Stimulated activated naive CD8-positive, alpha-beta T cell treated with anti-CD3 and anti-CD28 coated beads, Interleukin-15, Interleukin-2, amounts not matched to agents 100 ng/mL and 50 ng/mL, for 24 hours (primary cell): ENCODE results near the gene MAGEA1.
"Not testable (repeated sequence)": the region's sequence is repeated elsewhere in the genome, so short reads cannot be mapped to it uniquely, and the experiment has no call there.

ENCODE experiments used
- H3K27ac Mint-ChIP-seq: one replicate; pipeline ENCODE4 v1.8.0; 2021; ENCODE audit warnings: mild to moderate bottlenecking, mixed read lengths
- H3K27me3 Mint-ChIP-seq: one replicate; pipeline ENCODE4 v1.8.0; 2021; ENCODE audit warnings: mixed read lengths
- H3K36me3 Mint-ChIP-seq: one replicate; pipeline ENCODE4 v1.8.0; 2021; ENCODE audit warnings: low read depth, mixed read lengths
- H3K4me1 Mint-ChIP-seq: one replicate; pipeline ENCODE4 v1.8.0; 2021; ENCODE audit warnings: low read depth, mixed read lengths
- H3K4me3 Mint-ChIP-seq: one replicate; pipeline ENCODE4 v1.8.0; 2021; ENCODE audit warnings: mild to moderate bottlenecking, mixed read lengths
- H3K9me3 Mint-ChIP-seq: one replicate; pipeline ENCODE4 v1.8.0; 2021; ENCODE audit warnings: mixed read lengths

The MAGEA1 gene, protein sequence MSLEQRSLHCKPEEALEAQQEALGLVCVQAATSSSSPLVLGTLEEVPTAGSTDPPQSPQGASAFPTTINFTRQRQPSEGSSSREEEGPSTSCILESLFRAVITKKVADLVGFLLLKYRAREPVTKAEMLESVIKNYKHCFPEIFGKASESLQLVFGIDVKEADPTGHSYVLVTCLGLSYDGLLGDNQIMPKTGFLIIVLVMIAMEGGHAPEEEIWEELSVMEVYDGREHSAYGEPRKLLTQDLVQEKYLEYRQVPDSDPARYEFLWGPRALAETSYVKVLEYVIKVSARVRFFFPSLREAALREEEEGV

DNA sequence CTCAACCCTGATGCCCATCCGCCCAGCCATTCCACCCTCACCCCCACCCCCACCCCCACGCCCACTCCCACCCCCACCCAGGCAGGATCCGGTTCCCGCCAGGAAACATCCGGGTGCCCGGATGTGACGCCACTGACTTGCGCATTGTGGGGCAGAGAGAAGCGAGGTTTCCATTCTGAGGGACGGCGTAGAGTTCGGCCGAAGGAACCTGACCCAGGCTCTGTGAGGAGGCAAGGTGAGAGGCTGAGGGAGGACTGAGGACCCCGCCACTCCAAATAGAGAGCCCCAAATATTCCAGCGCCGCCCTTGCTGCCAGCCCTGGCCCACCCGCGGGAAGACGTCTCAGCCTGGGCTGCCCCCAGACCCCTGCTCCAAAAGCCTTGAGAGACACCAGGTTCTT, at the start of gene MAGEA1:
MAGEA1 (plus strand) TSS at position 154 of the 400 bp plus-strand sequence. CDS start 3,106 bp downstream, outside the sequence.
- Mint-ChIP-seq H3K27ac (no peak within 1 kb of the TSS), H3K9me3 (no peaks in the 10 kb centered on the region)

DNA sequence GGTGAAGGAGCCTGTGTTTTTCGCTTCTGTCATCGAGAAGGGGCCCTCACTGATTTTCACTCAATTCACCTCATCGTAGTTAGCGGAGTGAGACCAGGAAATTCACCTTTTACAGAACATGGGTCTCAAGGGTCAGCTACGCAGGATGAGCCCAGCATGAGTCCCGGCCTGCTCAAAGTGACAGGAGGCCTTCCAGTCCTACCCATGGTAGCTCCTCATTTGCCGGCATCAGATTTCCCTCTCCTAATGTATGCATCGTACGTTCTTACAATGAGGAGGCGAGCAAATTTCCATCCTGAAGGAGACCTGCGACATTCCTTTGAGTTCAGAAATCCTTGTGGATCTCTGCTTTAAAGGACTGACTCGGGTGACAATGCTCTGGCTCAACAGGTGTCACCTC, 46.2 kb upstream of the MAGEA1 start:
- H3K4me3 Mint-ChIP-seq, H3K36me3 Mint-ChIP-seq, H3K4me1 Mint-ChIP-seq, H3K27ac Mint-ChIP-seq, H3K9me3 Mint-ChIP-seq, H3K27me3 Mint-ChIP-seq: not testable (repeated sequence)

More for the DNA sequence above, at the start of gene MAGEA1:
- no peaks in the 10 kb centered on the region for H3K36me3 Mint-ChIP-seq
- H3K4me3 Mint-ChIP-seq, result no peak within 1 kb of the TSS
- H3K27me3 Mint-ChIP-seq, result peaks cover 5% of the 10 kb centered on the region
- H3K4me1 Mint-ChIP-seq, result no peaks in the 10 kb centered on the region

DNA sequence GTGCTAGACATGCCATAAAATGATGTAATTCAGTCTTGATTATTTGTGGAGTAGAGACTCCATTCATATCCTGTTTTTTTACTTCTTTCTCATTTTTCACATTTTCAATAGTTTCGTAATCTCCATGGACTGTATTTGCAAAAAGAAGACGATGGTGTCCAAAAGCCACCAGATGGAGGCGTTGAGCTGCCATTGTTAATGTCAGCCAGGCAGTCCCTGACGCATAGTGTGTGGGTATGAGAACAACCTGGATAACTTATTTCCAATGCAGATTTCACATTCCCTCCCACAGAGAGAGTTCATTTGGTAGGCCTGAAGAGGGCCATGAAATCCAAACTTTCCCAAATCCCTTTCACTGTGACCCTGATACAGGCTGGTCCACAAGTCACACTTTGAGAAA, 40.0 kb upstream of the MAGEA1 start:
- H3K9me3 Mint-ChIP-seq, H3K36me3 Mint-ChIP-seq, H3K4me1 Mint-ChIP-seq, H3K4me3 Mint-ChIP-seq, H3K27ac Mint-ChIP-seq, H3K27me3 Mint-ChIP-seq: not testable (repeated sequence)

DNA sequence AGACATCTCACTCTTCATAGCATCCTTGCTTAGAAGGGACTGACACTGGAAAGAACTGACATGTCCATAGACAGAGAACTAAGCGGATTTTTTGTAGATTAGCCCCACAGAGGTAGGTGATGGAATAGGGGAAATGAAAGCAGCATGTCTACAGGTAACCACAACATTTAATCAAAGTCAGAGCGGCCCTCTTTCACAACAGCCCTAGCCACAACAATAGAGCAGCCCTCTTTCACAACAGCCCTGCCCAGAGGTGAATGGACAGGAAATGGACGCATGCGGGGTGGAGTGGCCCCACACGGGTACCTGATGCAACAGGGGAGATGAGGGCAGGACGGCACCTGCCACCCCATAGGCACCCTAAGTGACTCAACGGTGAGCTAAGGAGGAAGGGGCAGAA, 32.8 kb upstream of the MAGEA1 start:
- not testable (repeated sequence) for H3K36me3 Mint-ChIP-seq, H3K9me3 Mint-ChIP-seq, H3K4me3 Mint-ChIP-seq, H3K27me3 Mint-ChIP-seq, H3K4me1 Mint-ChIP-seq, H3K27ac Mint-ChIP-seq

- no peak overlapping the region for H3K27ac Mint-ChIP-seq
- H3K27me3 Mint-ChIP-seq, result peaks cover 3% of the 10 kb centered on the region
- H3K4me1 Mint-ChIP-seq, result no peaks in the 10 kb centered on the region
- H3K4me3 Mint-ChIP-seq, result no peak overlapping the region
- H3K9me3 Mint-ChIP-seq, result no peaks in the 10 kb centered on the region
- no peaks in the 10 kb centered on the region for H3K36me3 Mint-ChIP-seq
Observed at GRCh38 chrX:153153516-153153915, 25.6 kb upstream of the MAGEA1 start.

- H3K27ac Mint-ChIP-seq, result no peak overlapping the region
- no peak overlapping the region for H3K4me3 Mint-ChIP-seq
- no peaks in the 10 kb centered on the region for H3K4me1 Mint-ChIP-seq
- peaks cover 3% of the 10 kb centered on the region for H3K27me3 Mint-ChIP-seq
- no peaks in the 10 kb centered on the region for H3K9me3 Mint-ChIP-seq
- no peaks in the 10 kb centered on the region for H3K36me3 Mint-ChIP-seq
Observed at GRCh38 chrX:153157450-153157849, 21.6 kb upstream of the MAGEA1 start.

GRCh38 chrX:153158319-153158718, 20.8 kb upstream of the MAGEA1 start:
- Mint-ChIP-seq H3K9me3 (no peaks in the 10 kb centered on the region), H3K36me3 (no peaks in the 10 kb centered on the region), H3K27me3 (peaks cover 3% of the 10 kb centered on the region), H3K4me3 (no peak overlapping the region), H3K4me1 (no peaks in the 10 kb centered on the region), H3K27ac (no peak overlapping the region)

DNA sequence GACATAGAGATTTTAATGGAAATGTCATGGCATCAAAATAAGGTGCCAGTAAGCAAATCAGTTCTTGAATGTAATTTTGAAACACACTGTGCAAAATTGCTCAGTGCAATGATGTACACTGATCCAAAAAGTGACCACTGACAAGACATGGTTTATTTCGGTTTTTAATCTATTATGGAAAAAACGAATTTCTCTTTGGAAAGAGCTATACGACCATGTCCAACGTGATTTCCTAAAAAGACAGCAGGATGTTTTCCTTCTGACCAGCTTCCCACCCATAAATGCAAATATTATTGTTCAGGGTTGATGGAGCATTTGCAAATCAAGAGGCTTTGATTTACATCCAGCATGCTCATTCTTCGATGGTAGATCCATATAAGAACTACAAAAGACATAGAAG, 17.1 kb upstream of the MAGEA1 start:
- Mint-ChIP-seq H3K4me3 (no peak overlapping the region), H3K4me1 (no peaks in the 10 kb centered on the region), H3K9me3 (no peaks in the 10 kb centered on the region), H3K27me3 (no peaks in the 10 kb centered on the region), H3K36me3 (no peaks in the 10 kb centered on the region), H3K27ac (no peak overlapping the region)

- no peak overlapping the region for H3K27ac Mint-ChIP-seq
- H3K4me3 Mint-ChIP-seq, result no peak overlapping the region
- H3K27me3 Mint-ChIP-seq, result peaks cover 3% of the 10 kb centered on the region
- H3K36me3 Mint-ChIP-seq, result no peaks in the 10 kb centered on the region
- no peaks in the 10 kb centered on the region for H3K9me3 Mint-ChIP-seq
- no peaks in the 10 kb centered on the region for H3K4me1 Mint-ChIP-seq
Observed at GRCh38 chrX:153164733-153165132, 14.4 kb upstream of the MAGEA1 start.

GRCh38 chrX:153168423-153168822, 10.7 kb upstream of the MAGEA1 start:
- H3K4me1 Mint-ChIP-seq, H3K27ac Mint-ChIP-seq, H3K36me3 Mint-ChIP-seq, H3K4me3 Mint-ChIP-seq, H3K27me3 Mint-ChIP-seq, H3K9me3 Mint-ChIP-seq: not testable (repeated sequence)

DNA sequence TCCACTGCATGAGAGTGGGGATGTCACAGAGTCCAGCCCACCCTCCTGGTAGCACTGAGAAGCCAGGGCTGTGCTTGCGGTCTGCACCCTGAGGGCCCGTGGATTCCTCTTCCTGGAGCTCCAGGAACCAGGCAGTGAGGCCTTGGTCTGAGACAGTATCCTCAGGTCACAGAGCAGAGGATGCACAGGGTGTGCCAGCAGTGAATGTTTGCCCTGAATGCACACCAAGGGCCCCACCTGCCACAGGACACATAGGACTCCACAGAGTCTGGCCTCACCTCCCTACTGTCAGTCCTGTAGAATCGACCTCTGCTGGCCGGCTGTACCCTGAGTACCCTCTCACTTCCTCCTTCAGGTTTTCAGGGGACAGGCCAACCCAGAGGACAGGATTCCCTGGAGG, 2.7 kb downstream of the MAGEA1 start:
- Mint-ChIP-seq H3K27me3 (peaks cover 6% of the 10 kb centered on the region), H3K4me3 (no peak overlapping the region), H3K27ac (no peak overlapping the region), H3K9me3 (no peaks in the 10 kb centered on the region), H3K36me3 (no peaks in the 10 kb centered on the region), H3K4me1 (no peaks in the 10 kb centered on the region)

DNA sequence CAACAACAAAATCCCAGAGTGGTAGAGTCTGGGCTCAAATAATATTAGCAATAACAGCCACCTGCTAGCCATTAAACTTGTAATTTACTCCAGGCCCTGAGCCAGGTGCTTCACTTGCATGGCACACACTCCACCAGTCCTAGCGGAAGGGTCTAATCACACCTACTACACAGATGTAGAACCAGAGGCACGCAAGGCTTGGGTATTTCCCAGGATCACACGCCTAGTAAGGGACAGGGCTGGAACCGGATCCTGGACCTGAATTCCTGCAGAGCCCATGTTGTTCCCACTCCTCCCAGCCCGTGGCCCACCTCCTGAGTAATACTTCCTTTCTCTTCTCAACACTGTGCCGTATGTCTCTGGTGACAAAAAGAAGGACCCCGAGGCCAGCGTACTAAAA, 5.7 kb downstream of the MAGEA1 start:
- no peaks in the 10 kb centered on the region for H3K4me1 Mint-ChIP-seq

DNA sequence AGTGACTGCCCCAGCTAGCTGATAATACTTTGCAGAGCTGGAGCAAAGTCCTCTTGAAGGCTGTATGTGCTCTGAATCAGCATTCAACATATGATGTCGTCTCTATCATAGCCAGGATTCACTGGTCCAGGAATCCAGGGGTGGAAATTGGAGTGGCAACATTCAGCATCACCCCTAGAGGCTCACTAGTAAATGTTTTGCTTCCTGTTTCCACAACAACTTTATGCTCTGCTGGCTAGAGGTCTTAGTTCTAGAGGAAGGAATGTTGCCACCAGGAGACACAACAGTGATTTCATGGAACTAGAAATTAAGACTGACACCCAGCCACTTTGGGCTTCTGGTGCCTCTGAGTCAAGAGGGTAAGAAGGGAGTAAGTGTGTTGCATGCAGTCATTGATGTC, 11.3 kb downstream of the MAGEA1 start:
- H3K27ac Mint-ChIP-seq, result no peak overlapping the region
- H3K4me3 Mint-ChIP-seq, result no peak overlapping the region
- no peaks in the 10 kb centered on the region for H3K9me3 Mint-ChIP-seq
- H3K4me1 Mint-ChIP-seq, result no peaks in the 10 kb centered on the region
- peaks cover 12% of the 10 kb centered on the region for H3K27me3 Mint-ChIP-seq
- H3K36me3 Mint-ChIP-seq, result no peaks in the 10 kb centered on the region

More for the DNA sequence above, 5.7 kb downstream of the MAGEA1 start:
- H3K36me3 Mint-ChIP-seq, result no peaks in the 10 kb centered on the region
- H3K27ac Mint-ChIP-seq, result no peak overlapping the region
- no peak overlapping the region for H3K4me3 Mint-ChIP-seq
- H3K9me3 Mint-ChIP-seq, result no peaks in the 10 kb centered on the region
- H3K27me3 Mint-ChIP-seq, result peaks cover 10% of the 10 kb centered on the region

GRCh38 chrX:153200462-153200861, 21.4 kb downstream of the MAGEA1 start:
- Mint-ChIP-seq H3K4me3 (no peak overlapping the region), H3K36me3 (no peaks in the 10 kb centered on the region), H3K27me3 (peaks cover 6% of the 10 kb centered on the region), H3K27ac (no peak overlapping the region), H3K4me1 (no peaks in the 10 kb centered on the region), H3K9me3 (no peaks in the 10 kb centered on the region)

GRCh38 chrX:153206425-153207046, 27.5 kb downstream of the MAGEA1 start:
- no peaks in the 10 kb centered on the region for H3K36me3 Mint-ChIP-seq
- no peak overlapping the region for H3K27ac Mint-ChIP-seq
- no peak overlapping the region for H3K4me3 Mint-ChIP-seq
- peaks cover 22% of the 10 kb centered on the region for H3K27me3 Mint-ChIP-seq
- peaks cover 4% of the 10 kb centered on the region for H3K9me3 Mint-ChIP-seq
- no peaks in the 10 kb centered on the region for H3K4me1 Mint-ChIP-seq

DNA sequence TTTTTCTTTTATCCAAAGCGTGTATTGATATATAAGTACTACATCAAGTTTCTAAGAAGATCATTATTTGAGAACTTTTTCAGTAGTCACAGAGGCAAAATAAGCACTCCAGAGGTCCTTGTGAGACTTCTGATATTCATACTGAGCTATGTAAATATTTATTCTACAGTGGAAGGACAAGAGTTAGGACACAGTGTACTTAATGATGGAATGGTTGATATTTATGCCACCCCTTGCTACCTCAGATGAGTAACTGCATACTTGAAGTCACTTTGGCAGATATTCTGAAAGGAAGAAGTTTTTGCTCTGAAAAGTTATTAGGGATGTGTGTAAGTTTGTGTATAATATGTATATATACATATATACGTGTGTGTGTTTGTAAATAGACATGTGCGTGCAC, 30.3 kb downstream of the MAGEA1 start:
- Mint-ChIP-seq H3K27ac (no peak overlapping the region), H3K36me3 (no peaks in the 10 kb centered on the region), H3K9me3 (peaks cover 4% of the 10 kb centered on the region), H3K27me3 (peaks cover 17% of the 10 kb centered on the region), H3K4me3 (no peak overlapping the region), H3K4me1 (no peaks in the 10 kb centered on the region)
